SKM-1 treated with dmso at 0.1 percent for 144 hours (cell line): ENCODE data around the gene SDR9C7.
"Not testable (repeated sequence)": the region's sequence is repeated elsewhere in the genome, so short reads cannot be mapped to it uniquely, and the experiment has no call there.

Source experiments
- DNase-seq: peaks from one replicate; lab custom pipeline; 2025; ENCODE audit not compliant: unreplicated experiment; lab: John Stamatoyannopoulos, UW

SDR9C7 gene

DNA sequence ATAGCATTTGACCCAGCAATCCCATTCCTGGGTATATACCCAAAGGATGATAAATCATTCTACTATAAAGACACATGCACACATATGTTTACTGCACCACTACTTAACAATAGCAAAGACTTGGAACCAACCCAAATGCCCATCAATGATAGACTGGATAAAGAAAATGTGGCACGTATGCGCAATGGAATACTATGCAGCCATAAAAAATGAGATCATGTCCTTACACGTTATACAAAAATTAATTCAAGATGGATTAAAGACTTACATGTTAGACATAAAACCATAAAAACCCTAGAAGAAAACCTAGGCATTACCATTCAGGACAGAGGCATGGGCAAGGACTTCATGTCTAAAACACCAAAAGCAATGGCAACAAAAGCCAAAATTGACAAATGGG, 16.1 kb downstream of the SDR9C7 start:
- not testable (repeated sequence) for DNase-seq

GRCh38 chr12:56916996-56917333, 17.2 kb downstream of the SDR9C7 start:
- no peak for DNase-seq

DNA sequence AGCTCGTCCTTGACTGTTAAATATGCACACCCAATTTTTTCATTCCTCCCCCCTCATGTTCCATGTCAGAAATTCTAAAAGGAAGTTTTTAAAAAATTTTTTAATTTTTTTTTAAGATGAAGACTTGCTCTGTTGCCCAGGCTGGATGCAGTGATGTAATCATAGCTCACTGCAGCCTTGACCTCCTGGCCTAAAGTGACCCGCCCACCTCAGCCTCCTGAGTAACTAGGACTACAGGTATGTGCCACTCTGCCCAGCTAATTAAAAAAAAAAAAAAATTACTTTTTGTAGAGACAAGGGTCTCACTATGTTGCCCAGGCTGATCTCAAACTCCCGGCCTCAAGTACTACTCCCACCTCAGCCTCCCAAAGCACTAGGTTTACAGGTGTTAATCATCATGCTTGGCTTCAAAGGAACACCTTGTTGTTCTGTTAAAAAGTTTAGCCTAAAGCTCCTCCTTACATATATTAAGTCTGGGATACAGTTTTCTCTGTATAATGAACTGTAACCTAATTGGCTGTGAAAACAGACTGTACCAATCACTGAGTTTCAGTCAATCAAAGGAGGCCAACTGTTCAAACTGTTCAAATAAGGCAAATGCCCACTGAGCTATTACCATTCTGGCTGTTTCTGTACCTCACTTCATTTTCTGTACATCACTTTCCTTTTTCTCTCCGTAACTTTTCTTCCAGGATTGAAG, 17.8 kb downstream of the SDR9C7 start:
- no peak for DNase-seq

DNA sequence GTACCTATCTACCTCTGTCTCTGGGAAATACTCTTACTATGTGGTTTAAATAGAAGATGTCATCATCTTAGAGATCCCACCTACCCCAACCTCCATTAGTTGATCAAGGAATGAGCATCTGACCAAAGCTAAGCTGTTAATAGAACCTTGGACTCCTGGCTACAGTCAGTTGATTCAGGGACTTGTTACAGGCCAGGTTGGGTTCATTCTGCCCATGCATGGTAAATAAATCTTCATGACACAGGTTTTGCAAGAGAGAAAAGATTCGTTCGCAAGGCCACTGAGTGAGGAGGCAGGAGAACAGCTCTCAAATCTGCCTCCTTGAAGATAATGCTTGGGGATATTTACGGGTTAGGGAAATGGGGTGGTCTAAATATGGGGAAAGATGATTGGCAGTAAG, 19.5 kb downstream of the SDR9C7 start:
- DNase-seq: no peak

GRCh38 chr12:56914256-56914655, 20.0 kb downstream of the SDR9C7 start:
- DNase-seq: no peak

DNA sequence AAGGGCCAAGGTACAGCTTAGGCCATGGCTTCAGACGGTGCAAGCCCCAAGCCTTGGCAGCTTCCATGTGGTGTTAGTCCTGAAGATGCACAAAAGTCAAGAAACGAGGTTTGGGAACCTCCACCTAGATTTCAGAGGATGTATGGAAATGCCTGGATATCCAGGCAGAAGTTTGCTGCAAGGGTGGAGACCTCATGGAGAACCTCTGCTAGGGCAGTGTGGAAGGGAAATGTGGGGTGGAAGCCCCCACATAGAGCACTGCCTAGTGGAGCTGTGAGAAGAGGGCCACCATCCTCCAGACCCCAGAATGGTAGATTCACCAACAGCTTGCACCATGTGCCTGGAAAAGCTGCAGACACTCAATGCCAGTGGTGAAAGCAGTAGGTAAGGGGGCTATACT, 24.8 kb downstream of the SDR9C7 start:
- not testable (repeated sequence) for DNase-seq

DNA sequence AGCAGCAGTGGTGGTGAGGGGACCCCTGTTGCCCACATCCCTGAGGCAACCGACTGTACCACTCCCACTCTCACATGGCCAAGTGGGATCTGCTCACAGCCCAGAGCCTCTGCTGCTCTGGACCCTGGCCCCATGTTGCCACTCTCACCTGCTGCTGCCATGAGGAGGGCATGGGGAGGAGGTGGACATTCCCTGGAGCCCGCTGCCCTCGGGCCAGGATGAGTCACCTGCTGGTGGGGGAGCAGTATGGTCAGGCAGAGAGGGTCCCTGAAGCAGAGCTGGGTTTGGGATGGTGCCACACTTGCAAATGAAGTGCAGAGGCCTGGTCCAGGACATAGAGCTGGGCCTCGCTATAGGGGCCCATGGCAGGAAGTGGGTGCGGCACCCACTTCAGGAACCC, 26.1 kb downstream of the SDR9C7 start:
- no peak for DNase-seq

DNA sequence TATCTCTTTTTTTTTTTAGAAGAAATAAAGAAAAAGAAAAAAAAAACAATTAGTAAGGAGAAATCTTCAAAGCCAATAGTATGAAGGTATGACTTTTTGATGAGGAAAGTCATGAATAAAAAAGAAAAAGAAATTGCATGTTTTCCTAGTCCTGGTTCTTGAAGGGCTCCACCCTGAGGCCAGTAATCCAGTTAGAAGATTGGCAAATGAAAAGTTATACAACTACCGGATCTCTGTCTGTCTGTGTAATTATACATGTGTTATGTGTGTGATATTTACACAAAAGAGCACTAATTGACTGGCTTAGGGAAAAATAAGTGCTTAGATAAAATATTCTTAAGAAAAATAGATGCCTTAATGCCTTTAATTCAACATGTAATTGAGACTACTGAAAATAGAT, 28.4 kb downstream of the SDR9C7 start:
- no peak for DNase-seq

- no peak for DNase-seq
These were observed 30.8 kb downstream of the SDR9C7 start for GRCh38 chr12:56903374-56903773.

GRCh38 chr12:56901313-56901712, 32.9 kb downstream of the SDR9C7 start:
- not testable (repeated sequence) for DNase-seq

DNA sequence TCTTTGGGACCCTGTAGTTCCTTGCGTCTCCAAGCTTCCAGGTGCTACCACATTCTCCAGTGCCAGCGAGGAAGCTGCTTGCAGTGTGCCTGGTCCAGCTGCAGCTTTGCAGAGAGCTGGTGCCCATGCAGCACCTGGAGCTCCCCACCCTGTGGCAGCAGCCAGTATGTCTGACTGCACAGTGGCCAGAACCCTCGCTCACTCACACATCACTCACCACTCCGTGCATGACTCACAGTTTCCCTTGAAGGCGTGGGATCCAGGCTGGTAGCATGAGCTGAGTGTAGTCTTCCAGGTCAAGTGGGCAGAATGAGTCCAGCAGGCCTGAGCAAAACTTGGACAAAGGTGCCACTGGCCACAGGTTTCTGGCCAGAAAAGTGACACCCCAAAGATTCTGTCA, 33.6 kb downstream of the SDR9C7 start:
- DNase-seq: no peak

DNA sequence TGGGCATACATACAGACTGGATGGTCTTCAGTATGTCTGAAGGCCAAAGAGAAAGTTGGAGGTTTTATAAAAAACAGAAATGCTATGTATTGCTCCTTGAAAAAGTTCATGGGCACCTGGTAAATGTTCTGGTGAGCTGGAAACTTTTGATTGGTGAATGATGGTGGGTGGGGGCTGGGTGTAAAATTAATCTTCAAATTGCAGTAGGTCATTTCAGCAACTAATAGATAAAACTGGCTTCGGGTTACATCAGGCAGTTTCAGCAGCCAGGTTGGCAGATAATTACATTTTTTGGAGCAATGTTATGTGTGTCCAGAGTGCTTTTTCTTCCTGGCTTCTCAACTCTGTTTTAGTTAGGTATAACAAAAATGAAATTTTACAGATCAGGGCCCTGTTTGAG, 35.3 kb downstream of the SDR9C7 start:
- no peak for DNase-seq

- DNase-seq: no peak
These were observed 36.3 kb downstream of the SDR9C7 start for GRCh38 chr12:56897844-56898361.

- no peak for DNase-seq
These were observed 38.1 kb downstream of the SDR9C7 start for GRCh38 chr12:56896082-56896481.

GRCh38 chr12:56894698-56895368, 39.4 kb downstream of the SDR9C7 start:
- no peak for DNase-seq

DNA sequence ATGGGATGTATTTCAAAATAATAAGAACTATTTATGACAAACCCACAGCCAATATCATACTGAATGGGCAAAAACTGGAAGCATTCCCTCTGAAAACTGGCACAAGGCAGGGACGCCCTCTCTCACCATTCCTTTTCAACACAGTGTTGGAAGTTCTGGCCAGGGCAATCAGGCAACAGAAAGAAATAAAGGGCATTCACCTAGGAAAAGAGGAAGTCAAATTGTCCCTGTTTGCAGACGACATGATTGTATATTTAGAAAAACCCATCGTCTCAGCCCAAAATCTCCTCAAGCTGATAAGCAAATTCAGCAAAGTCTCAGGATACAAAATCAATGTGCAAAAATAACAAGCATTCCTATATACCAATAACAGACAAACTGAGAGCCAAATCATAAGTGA, 42.3 kb downstream of the SDR9C7 start:
- not testable (repeated sequence) for DNase-seq

DNA sequence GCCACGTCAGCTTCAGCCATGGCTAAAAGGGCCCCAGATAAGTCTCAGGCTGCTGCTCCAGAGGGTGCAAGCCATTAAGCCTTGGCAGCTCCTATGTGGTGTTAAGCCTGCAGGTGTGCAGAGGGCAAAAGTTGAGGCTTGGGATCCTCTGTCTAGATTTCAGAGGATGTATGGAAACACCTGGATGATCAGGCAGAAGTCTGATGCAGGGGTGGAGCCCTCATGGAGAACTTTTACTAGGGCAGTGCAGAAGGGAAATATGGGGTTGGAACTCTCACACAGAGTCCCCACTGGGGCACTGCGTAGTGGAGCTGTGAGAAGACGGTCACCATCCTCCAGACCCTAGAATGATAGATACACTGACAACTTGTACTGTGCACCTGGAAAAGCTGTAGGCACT, 47.9 kb downstream of the SDR9C7 start:
- DNase-seq: no peak

DNA sequence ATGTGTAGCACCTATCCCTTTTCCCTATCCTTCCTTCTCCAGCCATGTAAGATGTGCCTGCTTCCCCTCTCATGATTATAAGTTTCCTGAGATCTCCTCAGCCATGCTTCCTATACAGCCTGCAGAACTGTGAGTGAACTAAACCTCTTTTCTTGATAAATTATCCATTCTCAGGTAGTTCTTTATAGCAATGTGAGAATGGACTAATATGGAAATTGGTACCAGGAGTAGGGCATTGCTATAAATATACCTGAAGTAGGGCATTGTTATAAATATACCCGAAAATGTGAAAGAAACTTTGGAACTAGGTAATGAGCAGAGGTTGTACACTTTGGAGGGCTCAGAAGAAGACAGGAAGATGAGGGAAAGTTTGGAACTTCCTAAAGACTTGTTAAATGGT, 48.9 kb downstream of the SDR9C7 start:
- no peak for DNase-seq

DNA sequence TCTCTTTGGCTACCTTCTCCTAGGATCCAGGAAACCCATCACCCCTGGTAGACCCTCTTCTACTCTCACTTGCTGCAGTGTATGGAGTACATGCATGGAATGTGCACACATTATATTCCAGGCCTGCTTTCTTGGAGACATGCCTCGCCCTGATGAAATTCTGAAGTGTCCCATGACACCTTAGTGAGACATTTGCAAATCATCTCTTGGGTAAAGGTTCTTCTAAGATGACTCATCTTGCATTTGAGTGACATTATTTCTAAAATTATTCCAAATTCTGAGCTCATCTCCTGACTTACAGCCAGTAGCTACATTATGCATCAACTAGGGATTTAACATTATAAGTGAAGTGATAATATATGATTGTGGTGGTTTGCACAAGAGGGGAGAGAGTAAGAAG, 49.8 kb downstream of the SDR9C7 start:
- no peak for DNase-seq

- DNase-seq: not testable (repeated sequence)
These were observed 51.8 kb downstream of the SDR9C7 start for GRCh38 chr12:56882407-56882806.

GRCh38 chr12:56880125-56880992, 53.8 kb downstream of the SDR9C7 start:
- DNase-seq: no peak
